HG03060 (cell line): ENCODE measurements around the gene BSDC1.
"Not testable (repeated sequence)": the region's sequence is repeated elsewhere in the genome, so short reads cannot be mapped to it uniquely, and the experiment has no call there.

Experiments used
- ATAC-seq: cut with Tn5 transposase; IDR thresholded peaks from one replicate; pipeline ENCODE4 v1.9.1; 2021; ENCODE audit warnings: low read depth, moderate number of reproducible peaks; ENCODE audit not compliant: unreplicated experiment

BSDC1 gene, protein sequence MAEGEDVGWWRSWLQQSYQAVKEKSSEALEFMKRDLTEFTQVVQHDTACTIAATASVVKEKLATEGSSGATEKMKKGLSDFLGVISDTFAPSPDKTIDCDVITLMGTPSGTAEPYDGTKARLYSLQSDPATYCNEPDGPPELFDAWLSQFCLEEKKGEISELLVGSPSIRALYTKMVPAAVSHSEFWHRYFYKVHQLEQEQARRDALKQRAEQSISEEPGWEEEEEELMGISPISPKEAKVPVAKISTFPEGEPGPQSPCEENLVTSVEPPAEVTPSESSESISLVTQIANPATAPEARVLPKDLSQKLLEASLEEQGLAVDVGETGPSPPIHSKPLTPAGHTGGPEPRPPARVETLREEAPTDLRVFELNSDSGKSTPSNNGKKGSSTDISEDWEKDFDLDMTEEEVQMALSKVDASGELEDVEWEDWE

GRCh38 chr1:32394141-32394889 lies at the start of gene BSDC1:
TSS of gene BSDC1 (minus strand) at chr1:32394441. CDS start at chr1:32394414, 27 bp downstream.
- ATAC-seq: peak; percentile 93

- ATAC-seq: not testable (repeated sequence)
Measured at GRCh38 chr1:32441467-32441866, 47.2 kb upstream of the BSDC1 start.

GRCh38 chr1:32438777-32439176 lies 44.5 kb upstream of the BSDC1 start:
- ATAC-seq: not testable (repeated sequence)

DNA sequence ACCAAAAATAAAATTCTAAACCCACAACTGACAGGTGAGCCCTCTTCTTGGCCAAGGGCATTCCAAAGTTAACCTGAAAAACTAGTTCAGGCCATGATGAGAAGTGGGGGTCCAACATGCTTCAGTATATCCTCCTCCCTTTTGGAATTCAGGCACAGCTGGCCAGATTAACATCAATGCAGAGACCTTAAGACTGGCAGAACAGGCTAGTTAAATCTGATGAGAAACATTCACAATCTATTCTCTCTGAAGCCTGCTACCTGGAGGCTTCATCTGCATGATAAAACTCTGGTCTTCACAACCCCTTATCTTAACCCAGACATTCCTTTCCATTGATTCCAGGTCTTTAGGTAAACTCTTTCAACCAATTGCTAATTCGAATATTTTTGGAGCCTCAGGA lies 43.9 kb upstream of the BSDC1 start:
- ATAC-seq: no peak

- ATAC-seq: no peak
Measured at GRCh38 chr1:32431736-32432400, 37.6 kb upstream of the BSDC1 start.

DNA sequence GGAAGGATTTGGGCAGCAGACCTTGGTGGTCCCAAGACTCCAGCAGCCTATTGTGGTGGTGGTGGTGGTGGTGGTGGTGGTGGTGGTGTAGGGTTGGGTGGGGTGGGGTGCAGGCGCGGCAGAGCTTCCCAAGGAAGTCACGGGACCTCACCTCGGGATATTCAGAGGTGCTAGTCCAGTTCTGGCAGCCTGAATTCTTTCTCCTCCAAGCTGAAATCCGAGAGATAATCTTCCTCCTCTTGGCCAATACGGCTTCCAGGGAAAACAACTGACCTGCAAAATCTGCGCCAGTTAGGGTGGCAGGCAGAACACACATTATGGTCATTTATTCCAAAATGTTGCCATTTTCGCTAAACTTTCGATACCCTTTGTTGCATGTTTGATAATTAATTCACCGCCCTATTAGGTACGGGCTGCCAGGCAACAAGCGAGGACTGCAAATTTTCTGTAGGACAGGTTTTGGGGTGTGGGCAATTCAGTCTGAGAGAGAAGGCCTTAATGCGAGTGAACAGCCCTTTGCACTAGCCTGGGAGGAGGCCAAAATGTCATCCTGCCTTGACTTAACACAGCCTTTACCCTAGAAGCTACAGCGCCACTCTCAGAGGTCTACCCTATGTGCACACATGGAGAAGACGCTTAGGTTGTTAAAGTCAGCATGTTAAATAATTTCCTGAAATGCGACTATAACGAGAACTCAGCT lies 33.2 kb upstream of the BSDC1 start:
- no peak for ATAC-seq

GRCh38 chr1:32426489-32427255 lies 32.4 kb upstream of the BSDC1 start:
- ATAC-seq: no peak

GRCh38 chr1:32421775-32422174 lies 27.5 kb upstream of the BSDC1 start:
- no peak for ATAC-seq

GRCh38 chr1:32414186-32414886 lies 20.1 kb upstream of the BSDC1 start:
- ATAC-seq: no peak

GRCh38 chr1:32413507-32414185 lies 19.4 kb upstream of the BSDC1 start:
- no peak for ATAC-seq

DNA sequence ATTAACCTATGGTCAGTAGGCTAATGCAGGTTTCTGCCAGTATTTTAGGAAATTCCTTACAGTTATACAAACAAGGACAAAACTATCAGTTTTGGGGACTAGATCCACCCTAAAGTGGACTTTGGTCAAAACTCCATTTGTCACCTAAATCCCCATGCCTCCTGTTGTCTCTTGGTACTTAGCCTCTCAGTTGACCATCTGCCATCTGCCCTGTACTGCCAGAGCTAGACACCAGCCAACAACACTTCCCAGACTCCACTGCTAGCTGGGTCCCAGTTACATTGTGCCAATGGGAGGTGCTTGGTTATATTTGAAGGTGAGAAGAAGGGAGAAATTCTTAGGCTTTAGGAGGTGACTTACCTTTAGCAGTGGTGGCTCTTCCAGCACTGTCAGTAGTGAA lies 17.0 kb upstream of the BSDC1 start:
- no peak for ATAC-seq

DNA sequence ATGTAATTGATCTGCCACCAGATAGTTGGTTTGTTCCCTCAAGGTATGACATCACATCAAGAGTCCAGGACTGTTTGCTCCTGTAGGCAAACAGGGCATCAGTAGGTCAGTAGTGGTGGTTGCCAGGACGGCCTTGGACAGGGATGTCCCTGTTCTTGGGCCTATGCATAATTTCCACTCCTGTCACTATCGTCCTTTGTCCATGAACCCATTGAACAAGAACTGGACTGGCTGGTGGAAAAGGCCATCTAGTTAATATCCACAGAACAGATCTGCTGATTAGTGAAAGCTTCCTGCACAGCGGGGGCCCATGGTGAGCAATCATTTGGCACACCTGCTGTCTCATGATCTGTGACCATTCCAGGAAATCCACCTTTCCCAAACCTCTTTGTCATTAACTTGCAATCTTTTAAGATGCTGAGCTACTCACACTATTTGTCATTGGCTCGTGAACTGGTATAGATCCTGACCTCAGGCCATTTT lies 12.4 kb upstream of the BSDC1 start:
- no peak for ATAC-seq

- no peak for ATAC-seq
Measured at GRCh38 chr1:32405672-32406467, 11.6 kb upstream of the BSDC1 start.

DNA sequence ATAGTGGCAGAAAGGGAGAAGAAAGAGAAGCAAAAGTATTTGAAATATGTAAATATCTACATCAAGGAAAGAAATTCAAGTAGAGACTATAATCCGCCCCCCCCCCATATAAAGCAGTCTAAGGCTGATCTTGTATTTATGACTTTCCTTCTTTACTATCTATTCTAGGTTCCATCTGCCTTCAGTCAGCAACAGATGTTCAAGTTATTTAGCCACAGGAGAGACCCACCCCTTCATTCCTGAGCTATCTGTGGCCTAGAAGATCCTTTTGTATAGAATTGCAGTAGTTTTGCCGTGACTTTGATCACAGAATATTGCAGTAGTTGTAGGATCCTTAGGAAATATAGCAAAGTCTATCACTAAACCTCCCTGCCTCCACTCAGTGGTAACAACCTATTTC lies 10.7 kb upstream of the BSDC1 start:
- ATAC-seq: no peak

DNA sequence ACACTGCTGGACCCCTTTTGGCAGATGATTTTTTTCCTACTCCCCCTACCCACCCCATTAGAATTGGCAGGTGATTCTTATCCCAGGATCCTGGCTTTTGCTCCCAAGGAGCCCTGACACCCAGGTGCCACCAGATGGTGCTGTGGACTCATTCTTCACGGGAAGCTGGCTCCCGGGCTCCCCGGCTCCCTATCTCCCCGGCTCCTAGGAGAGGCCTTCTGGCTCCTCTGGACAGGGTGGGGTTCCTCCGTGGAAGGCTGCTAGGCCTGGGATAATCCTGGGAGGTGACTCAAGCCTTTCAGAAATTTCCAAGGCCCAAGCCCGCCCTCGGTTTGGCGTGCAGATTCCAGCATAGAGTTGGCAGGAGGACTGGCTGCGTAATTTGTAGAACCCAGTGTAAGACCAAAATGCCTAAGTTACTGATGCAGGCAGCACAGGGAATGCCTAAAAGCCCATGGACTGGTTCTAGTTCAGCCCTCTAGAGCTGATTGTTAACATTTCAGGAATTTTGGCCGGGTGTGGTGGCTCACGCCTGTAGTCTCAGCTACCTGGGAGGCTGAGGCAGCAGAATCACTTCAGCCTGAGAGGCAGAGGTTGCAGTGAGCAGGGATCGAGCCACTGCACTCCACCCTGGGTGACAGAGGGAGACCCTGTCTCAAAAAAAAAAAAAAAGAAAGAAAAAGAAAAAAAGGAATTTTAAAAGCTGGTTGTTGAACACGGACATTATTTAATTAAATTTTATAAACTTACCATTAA lies 6.8 kb upstream of the BSDC1 start:
- ATAC-seq: no peak

- no peak for ATAC-seq
Measured at GRCh38 chr1:32399843-32400242, 5.6 kb upstream of the BSDC1 start.

DNA sequence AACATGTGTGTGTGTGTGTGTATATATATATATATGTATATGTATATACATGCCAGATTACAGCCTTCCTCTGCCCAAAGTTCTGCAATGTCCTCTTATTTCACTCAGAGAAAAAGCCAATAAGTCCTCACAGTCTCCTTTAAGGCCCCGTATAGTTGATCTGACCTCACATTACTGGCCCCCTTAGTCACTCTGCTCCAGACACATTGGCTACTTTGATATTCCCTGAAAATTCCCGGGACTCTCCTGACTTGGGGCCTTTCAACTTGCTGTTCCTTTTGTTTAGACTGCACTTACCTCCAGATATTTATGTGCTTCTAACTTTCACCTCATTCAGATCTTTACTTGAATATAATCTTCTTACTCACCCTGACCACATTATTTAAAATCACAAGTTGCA lies 4.2 kb upstream of the BSDC1 start:
- no peak for ATAC-seq
